ENCODE measurements around the gene FREM2. TPM values are rescaled to one million over a fixed set of nuclear protein-coding genes. Genes with fewer than 3 reads are reported as not detected.

The FREM2 gene
- total and polyA plus RNA-seq, 2 experiments from 2014 or later: 6.1 to 51.4 TPM

DNA sequence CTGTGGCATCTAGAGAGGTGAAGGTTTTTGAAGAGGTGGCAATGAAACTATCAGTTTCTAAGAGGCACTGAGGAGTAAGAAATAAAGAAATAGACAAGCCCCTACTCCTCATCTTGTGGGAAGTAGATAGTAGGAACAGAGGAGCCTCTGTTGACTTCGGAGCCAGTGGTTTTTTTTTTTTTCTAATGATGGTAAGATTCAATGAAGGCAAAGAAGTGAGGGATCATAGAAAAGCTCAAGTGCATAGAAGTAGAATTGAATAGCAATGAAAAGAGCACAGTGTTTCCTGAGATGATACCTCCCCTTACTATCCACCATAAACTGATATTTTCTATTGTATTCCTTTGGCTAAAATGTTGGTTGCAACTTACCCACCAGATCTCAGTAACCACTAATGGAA is 46.3 kb downstream of the FREM2 start:
- Histone ChIP-seq H3K4me3 (no peak overlapping the region), H3K4me1 (ENCODE audit: low read depth) (peaks cover 8% of the 10 kb centered on the region), H3K9me3 (ENCODE audit: low read depth) (no peaks in the 10 kb centered on the region), H3K27me3 (no peaks in the 10 kb centered on the region), H3K27ac (no peak overlapping the region), H3K36me3 (no peaks in the 10 kb centered on the region)
- no peak for DNase-seq (ENCODE audit: low read depth in 1 of 2, low spot score in 1 of 2)
- TF ChIP-seq, protein P1, sequence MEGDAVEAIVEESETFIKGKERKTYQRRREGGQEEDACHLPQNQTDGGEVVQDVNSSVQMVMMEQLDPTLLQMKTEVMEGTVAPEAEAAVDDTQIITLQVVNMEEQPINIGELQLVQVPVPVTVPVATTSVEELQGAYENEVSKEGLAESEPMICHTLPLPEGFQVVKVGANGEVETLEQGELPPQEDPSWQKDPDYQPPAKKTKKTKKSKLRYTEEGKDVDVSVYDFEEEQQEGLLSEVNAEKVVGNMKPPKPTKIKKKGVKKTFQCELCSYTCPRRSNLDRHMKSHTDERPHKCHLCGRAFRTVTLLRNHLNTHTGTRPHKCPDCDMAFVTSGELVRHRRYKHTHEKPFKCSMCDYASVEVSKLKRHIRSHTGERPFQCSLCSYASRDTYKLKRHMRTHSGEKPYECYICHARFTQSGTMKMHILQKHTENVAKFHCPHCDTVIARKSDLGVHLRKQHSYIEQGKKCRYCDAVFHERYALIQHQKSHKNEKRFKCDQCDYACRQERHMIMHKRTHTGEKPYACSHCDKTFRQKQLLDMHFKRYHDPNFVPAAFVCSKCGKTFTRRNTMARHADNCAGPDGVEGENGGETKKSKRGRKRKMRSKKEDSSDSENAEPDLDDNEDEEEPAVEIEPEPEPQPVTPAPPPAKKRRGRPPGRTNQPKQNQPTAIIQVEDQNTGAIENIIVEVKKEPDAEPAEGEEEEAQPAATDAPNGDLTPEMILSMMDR (IDR thresholded peaks at IDR 0.05; ENCODE audit: low read depth, low read length): no peak

DNA sequence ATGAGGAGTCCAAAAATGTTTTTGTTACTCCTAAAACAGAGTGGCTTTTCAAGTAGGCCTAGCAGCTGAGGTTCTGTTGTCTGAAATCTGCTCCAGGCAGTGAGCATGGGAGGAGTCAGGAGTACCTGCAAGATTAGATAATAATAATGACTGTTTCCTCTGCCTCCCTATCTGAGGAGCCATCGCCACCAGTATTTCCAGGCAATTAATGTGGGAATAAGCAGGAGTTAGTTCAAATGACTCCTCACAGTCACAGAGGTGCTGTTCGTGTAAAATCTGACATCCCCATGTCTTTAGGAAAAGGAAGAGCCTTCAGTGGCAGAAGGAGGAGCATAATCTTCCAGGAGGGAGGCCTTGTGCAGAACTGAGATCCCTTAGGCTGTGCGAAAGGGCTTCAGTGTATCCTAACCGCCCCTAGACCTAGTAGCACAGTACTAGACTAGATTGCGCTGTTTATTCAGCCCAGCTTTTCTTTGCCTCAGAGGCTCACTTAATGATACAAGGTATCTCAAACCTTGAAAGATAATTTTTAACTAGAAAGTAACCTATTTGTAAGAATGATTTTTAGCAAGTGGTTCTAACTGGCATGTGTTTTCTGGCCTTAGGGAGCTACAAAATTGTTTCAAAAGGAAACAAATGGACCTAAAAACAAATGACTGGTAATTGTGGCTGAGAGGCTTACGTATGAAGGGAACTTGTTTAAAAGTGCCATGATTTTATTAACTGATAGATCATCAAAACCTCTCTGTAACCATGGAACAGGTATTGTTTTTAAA is 49.0 kb downstream of the FREM2 start:
- no peaks in the 10 kb centered on the region for H3K27me3 ChIP-seq
- no peak for DNase-seq (ENCODE audit: low read depth in 1 of 2, low spot score in 1 of 2)
- no peaks in the 10 kb centered on the region for H3K36me3 ChIP-seq
- no peaks in the 10 kb centered on the region for H3K9me3 ChIP-seq (ENCODE audit: low read depth)
- peak overlapping the region; percentile 34 for H3K27ac ChIP-seq
- H3K4me1 ChIP-seq (ENCODE audit: low read depth): peaks cover 8% of the 10 kb centered on the region
- TF ChIP-seq, protein P1 (IDR thresholded peaks at IDR 0.05; ENCODE audit: low read depth, low read length): no peak
- H3K4me3 ChIP-seq: no peak overlapping the region

DNA sequence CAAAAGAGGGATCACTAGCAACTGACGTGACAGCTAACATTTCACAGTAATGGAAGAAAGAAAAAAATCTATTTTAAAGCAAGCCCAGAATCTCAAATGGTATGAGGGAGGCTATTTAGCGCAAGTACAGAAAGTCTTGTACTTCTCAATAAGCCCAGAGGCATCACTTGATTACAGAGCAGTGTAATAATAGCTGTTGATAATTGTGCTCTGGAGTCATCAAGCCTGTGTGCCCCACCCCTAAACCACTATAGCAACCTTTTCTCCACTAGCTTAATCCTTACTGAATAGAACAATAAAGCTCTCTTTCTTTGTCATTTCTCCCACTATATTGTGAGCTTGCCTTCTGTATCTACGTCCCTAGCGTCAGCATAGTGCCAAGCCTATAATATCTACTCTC is 56.6 kb downstream of the FREM2 start:
- no peaks in the 10 kb centered on the region for H3K36me3 ChIP-seq
- H3K27ac ChIP-seq: no peak overlapping the region
- H3K27me3 ChIP-seq: no peaks in the 10 kb centered on the region
- TF ChIP-seq, protein P1 (IDR thresholded peaks at IDR 0.05; ENCODE audit: low read depth, low read length): no peak
- DNase-seq (ENCODE audit: low read depth in 1 of 2, low spot score in 1 of 2): no peak
- H3K4me1 ChIP-seq (ENCODE audit: low read depth): no peaks in the 10 kb centered on the region
- no peak overlapping the region for H3K4me3 ChIP-seq
- no peaks in the 10 kb centered on the region for H3K9me3 ChIP-seq (ENCODE audit: low read depth)

DNA sequence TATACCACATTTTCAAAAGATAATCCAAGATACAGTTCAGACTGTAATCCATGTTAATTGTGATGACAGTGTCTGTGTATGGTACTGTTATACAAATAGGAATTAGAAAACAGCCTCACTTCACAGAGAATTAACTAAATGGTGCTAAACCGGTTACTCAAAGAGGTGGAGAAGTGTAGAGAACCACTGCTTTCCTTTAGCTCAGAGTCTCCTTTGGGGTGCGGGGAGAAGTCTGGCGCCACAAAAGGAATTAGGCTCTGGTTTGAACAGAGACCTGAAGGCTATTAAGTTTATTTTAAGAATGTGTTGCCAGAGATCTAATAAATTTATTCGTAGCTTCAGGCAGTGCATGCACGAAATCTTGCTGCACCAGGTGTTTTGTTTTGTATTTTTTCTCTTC is 65.8 kb downstream of the FREM2 start:
- TF ChIP-seq, protein P1 (IDR thresholded peaks at IDR 0.05; ENCODE audit: low read depth, low read length): no peak
- peaks cover 17% of the 10 kb centered on the region for H3K4me1 ChIP-seq (ENCODE audit: low read depth)
- DNase-seq (ENCODE audit: low read depth in 1 of 2, low spot score in 1 of 2): no peak
- H3K27ac ChIP-seq: no peak overlapping the region
- H3K9me3 ChIP-seq (ENCODE audit: low read depth): no peaks in the 10 kb centered on the region
- no peaks in the 10 kb centered on the region for H3K36me3 ChIP-seq
- H3K4me3 ChIP-seq: no peak overlapping the region
- no peaks in the 10 kb centered on the region for H3K27me3 ChIP-seq

DNA sequence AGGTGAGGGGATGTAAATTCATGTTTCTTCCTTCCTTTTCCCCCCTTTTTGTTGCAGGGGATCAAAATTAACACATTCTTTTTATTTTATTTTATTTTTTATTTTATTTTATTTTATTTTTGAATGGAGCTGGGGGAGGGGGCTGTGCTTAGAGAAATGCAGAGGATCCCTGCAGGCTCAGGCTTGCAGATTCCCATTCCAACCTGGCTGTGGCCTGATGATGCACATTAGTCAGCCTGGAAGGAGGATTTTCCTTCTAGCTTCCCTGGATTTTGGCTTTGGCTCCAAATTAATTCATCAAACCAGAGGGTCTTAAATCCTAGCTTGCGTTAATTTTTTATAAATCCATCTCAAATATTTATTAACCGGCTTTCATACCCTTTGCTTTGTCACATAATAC is 67.0 kb downstream of the FREM2 start:
- H3K4me3 ChIP-seq: no peak overlapping the region
- H3K27ac ChIP-seq: no peak overlapping the region
- peaks cover 28% of the 10 kb centered on the region for H3K4me1 ChIP-seq (ENCODE audit: low read depth)
- no peaks in the 10 kb centered on the region for H3K36me3 ChIP-seq
- H3K27me3 ChIP-seq: no peaks in the 10 kb centered on the region
- H3K9me3 ChIP-seq (ENCODE audit: low read depth): no peaks in the 10 kb centered on the region
- TF ChIP-seq, protein P1 (IDR thresholded peaks at IDR 0.05; ENCODE audit: low read depth, low read length): no peak
- DNase-seq (ENCODE audit: low read depth in 1 of 2, low spot score in 1 of 2): no peak

Data from cardiac muscle cell (in vitro differentiated cells and primary cell).